HCT116 (cell line): ENCODE results near the gene CFAP99. TPM values are rescaled to one million over a fixed set of nuclear protein-coding genes. Genes with fewer than 3 reads are reported as not detected.

ENCODE experiments used
- ATAC-seq: fragments of 200-7000 bp; cut with Tn5 transposase; 2 replicates; pipeline ENCODE4 v1.9.1; 2020; ENCODE audit warnings: mild to moderate bottlenecking, moderate library complexity
- BruUV-seq: library from RNA; stranded (reverse); fragments of 400-500 nt; replicated peaks from 2 replicates; lab custom pipeline; 2021; lab: Mats Ljungman, UMichigan
- CTCF ChIA-PET: fragments of 300-600 bp; sonication (Branson Sonifier 250); formaldehyde crosslinking; loops from one replicate; lab custom pipeline; 2021; ENCODE audit warnings: antibody characterized with exemption; lab: Charles Lee
- POLR2A ChIA-PET: fragments of 300-600, 350-600 bp; sonication (Branson Sonifier 250); formaldehyde crosslinking; loops from one replicate; lab custom pipeline; 2021; ENCODE audit warnings: antibody characterized with exemption; lab: Charles Lee
- RAD21 ChIA-PET, 2 experiments: fragments of 300-600 bp; sonication (Branson Sonifier 250); formaldehyde crosslinking; loops; one replicate each; lab custom pipeline; 2023; ENCODE audit warnings: low total read pairs in 2 of 2; ENCODE audit not compliant: uncharacterized antibody in 2 of 2, unreplicated experiment in 2 of 2, low non-redundant PET in 1 of 2; lab: Charles Lee
- DNase-seq: peaks from one replicate; pipeline ENCODE4 v3.0.0-alpha.2; 2010; ENCODE audit warnings: low read depth, low spot score
- H2AFZ ChIP-seq: fragments of 200-600 bp; shearing (Covaris generic), sonication (generic); 2 replicates; pipeline ENCODE4 v1.6.1; 2017; ENCODE audit warnings: low read depth, mixed run types, mixed read lengths, antibody characterized with exemption, low read length; ENCODE audit not compliant: poor library complexity, severe bottlenecking
- H3K27ac ChIP-seq: 2 replicates; pipeline ENCODE4 v1.5.1; 2012; ENCODE audit warnings: low read depth, low read length
- H3K27me3 ChIP-seq: fragments of 200-600 bp; sonication (generic); 2 replicates; pipeline ENCODE4 v1.6.1; 2016; ENCODE audit warnings: mixed run types, low read length, mixed read lengths; ENCODE audit not compliant: insufficient read depth
- H3K36me3 ChIP-seq, 2 experiments: fragments of 200-500 bp in 1 of 2; fragments of 200-600 bp in 1 of 2; sonication (Bioruptor generic) in 1 of 2; sonication (generic) in 1 of 2; 2 replicates each; pipeline versions ENCODE4 v1.5.1 to v1.6.1; 2014 to 2016; ENCODE audit warnings: low read length in 2 of 2, inconsistent platforms in 1 of 2, mixed read lengths in 1 of 2, mixed run types in 1 of 2; ENCODE audit not compliant: insufficient read depth in 2 of 2, control insufficient read depth in 1 of 2
- H3K4me1 ChIP-seq, 2 experiments: fragments of 200-600 bp in 1 of 2; sonication (generic) in 1 of 2; 2 replicates each; pipeline versions ENCODE4 v1.5.1 to v1.6.1; 2012 to 2017; ENCODE audit warnings: low read length in 2 of 2, inconsistent platforms in 1 of 2, mild to moderate bottlenecking in 1 of 2, mixed read lengths in 1 of 2, mixed run types in 1 of 2, moderate library complexity in 1 of 2; ENCODE audit not compliant: insufficient read depth in 2 of 2, control insufficient read depth in 1 of 2
- H3K4me2 ChIP-seq: fragments of 200-600 bp; sonication (generic); 2 replicates; pipeline ENCODE4 v1.6.1; 2017; ENCODE audit warnings: mixed run types, low read length, mixed read lengths
- H3K4me3 ChIP-seq, 2 experiments: fragments of 200-600 bp in 1 of 2; sonication (generic) in 1 of 2; replicated peaks in 1 of 2; 2 replicates each; pipeline ENCODE4 v1.5.1; 2011 to 2016; ENCODE audit warnings: low read length in 2 of 2, control low read depth in 1 of 2, low read depth in 1 of 2, mild to moderate bottlenecking in 1 of 2, mixed read lengths in 1 of 2, mixed run types in 1 of 2
- H3K79me2 ChIP-seq: fragments of 200-600 bp; sonication (generic); 2 replicates; pipeline ENCODE4 v1.6.1; 2017; ENCODE audit warnings: mild to moderate bottlenecking, mixed run types, low read length, moderate library complexity, mixed read lengths; ENCODE audit not compliant: insufficient read depth
- H3K9ac ChIP-seq: fragments of 200-600 bp; sonication (generic); 2 replicates; pipeline ENCODE4 v1.6.1; 2016; ENCODE audit warnings: low read length, mixed read lengths
- H3K9me2 ChIP-seq: fragments of 200-600 bp; sonication (generic), shearing (Covaris generic); 2 replicates; pipeline ENCODE4 v1.6.1; 2017; ENCODE audit warnings: mixed run types, mild to moderate bottlenecking, moderate library complexity; ENCODE audit not compliant: insufficient read depth
- H3K9me3 ChIP-seq, 2 experiments: fragments of 200-500 bp in 1 of 2; fragments of 200-600 bp in 1 of 2; sonication (Bioruptor generic) in 1 of 2; sonication (generic) in 1 of 2; 2 replicates each; pipeline ENCODE4 v1.6.1; 2014 to 2017; ENCODE audit warnings: low read length in 2 of 2, mixed read lengths in 2 of 2, inconsistent platforms in 1 of 2, low read depth in 1 of 2, mild to moderate bottlenecking in 1 of 2, mixed run types in 1 of 2, moderate library complexity in 1 of 2; ENCODE audit not compliant: control insufficient read depth in 1 of 2, insufficient read depth in 1 of 2
- H4K20me1 ChIP-seq: fragments of 200-600 bp; sonication (generic), shearing (Covaris generic); 2 replicates; pipeline ENCODE4 v1.6.1; 2017; ENCODE audit warnings: mixed run types, mild to moderate bottlenecking, moderate library complexity; ENCODE audit not compliant: insufficient read depth
- ATF3 ChIP-seq: IDR thresholded peaks from 2 replicates; pipeline ENCODE4 v1.6.1; 2012
- CBX3 ChIP-seq: IDR thresholded peaks from 2 replicates; pipeline ENCODE4 v1.6.1; 2012; ENCODE audit warnings: low read depth
- CEBPB ChIP-seq: IDR thresholded peaks from 2 replicates; pipeline ENCODE4 v1.6.1; 2012; ENCODE audit warnings: low read depth
- ELF1 ChIP-seq: IDR thresholded peaks from 2 replicates; pipeline ENCODE4 v1.6.1; 2012; ENCODE audit warnings: low read depth, borderline replicate concordance
- EZH2 ChIP-seq: fragments of 200-600 bp; sonication (generic); IDR thresholded peaks from 2 replicates; pipeline ENCODE4 v1.6.1; 2017; ENCODE audit warnings: antibody characterized with exemption, mixed run types
- FOSL1 ChIP-seq: IDR thresholded peaks from 2 replicates; pipeline ENCODE4 v1.6.1; 2012; ENCODE audit warnings: low read depth
- POLR2A ChIP-seq: IDR thresholded peaks from 2 replicates; pipeline ENCODE4 v1.7.0; 2011; ENCODE audit warnings: borderline replicate concordance; ENCODE audit not compliant: insufficient read depth, insufficient read length; ENCODE audit errors: extremely low read depth
- POLR2AphosphoS5 ChIP-seq: IDR thresholded peaks from 2 replicates; pipeline ENCODE4 v1.6.1; 2011; ENCODE audit warnings: mild to moderate bottlenecking, low read depth, low read length, moderate library complexity
- REST ChIP-seq: IDR thresholded peaks from 2 replicates; pipeline ENCODE4 v1.6.1; 2012; ENCODE audit warnings: low read depth
- TCF7L2 ChIP-seq: IDR thresholded peaks from 2 replicates; pipeline ENCODE4 v1.7.0; 2011; ENCODE audit warnings: borderline replicate concordance, inconsistent platforms; ENCODE audit not compliant: insufficient read depth, insufficient read length; ENCODE audit errors: extremely low read depth
- YY1 ChIP-seq: IDR thresholded peaks from 2 replicates; pipeline ENCODE4 v1.6.1; 2011; ENCODE audit warnings: low read length, low read depth, moderate library complexity, mild to moderate bottlenecking; ENCODE audit not compliant: insufficient replicate concordance; ENCODE audit errors: extremely low read depth
- ZNF274 ChIP-seq: fragments of 200-500 bp; sonication (Bioruptor generic); IDR thresholded peaks from 2 replicates; pipeline ENCODE4 v1.6.1; 2014; ENCODE audit warnings: mild to moderate bottlenecking, low read depth, low read length, inconsistent platforms
- intact Hi-C: fragments of 100-400 bp; cut with micrococcal nuclease; formaldehyde crosslinking; loops from 2 replicates; pipeline ENCODE4 v1.10.0; 2022
- total RNA-seq: library from RNA; stranded (reverse); gene quantifications from one replicate; pipeline ENCODE4 v1.2.1, GENCODE V29; 2021; ENCODE audit not compliant: unreplicated experiment
- TF ChIP-seq, protein P1 (sequence below), 3 experiments: fragments of 200-600 bp in 1 of 3; sonication (generic) in 1 of 3; IDR thresholded peaks in 2 of 3; conservative IDR thresholded peaks in 1 of 3; 2 replicates each; pipeline ENCODE4 v1.5.1; 2012 to 2017; ENCODE audit warnings: low read depth in 2 of 3, low read length in 2 of 3, antibody characterized with exemption in 1 of 3, borderline replicate concordance in 1 of 3, control low read depth in 1 of 3, mild to moderate bottlenecking in 1 of 3, mixed read lengths in 1 of 3, mixed run types in 1 of 3, moderate library complexity in 1 of 3; ENCODE audit not compliant: insufficient read depth in 1 of 3
- TF ChIP-seq, protein P2 (sequence below): IDR thresholded peaks from 2 replicates; pipeline ENCODE4 v1.6.1; 2012

CFAP99 gene
- total RNA-seq, 1 experiment from 2014 or later, result 0.42 TPM

- ATAC-seq, result no peak
- BruUV-seq, result no TSS peak
- H3K9me3 ChIP-seq, result no peaks in the 10 kb centered on the region
- no peaks in the 10 kb centered on the region for H3K27me3 ChIP-seq
- POLR2A ChIA-PET, result no interaction called here
- H2AFZ ChIP-seq, result no peak overlapping the region
- CTCF ChIA-PET, result no interaction called here
- H3K36me3 ChIP-seq, result no peaks in the 10 kb centered on the region
- no peaks in the 10 kb centered on the region for H3K79me2 ChIP-seq
- no peaks in the 10 kb centered on the region for H3K9me2 ChIP-seq
- H3K27ac ChIP-seq, result no peak overlapping the region
- no peak for DNase-seq
- H3K9ac ChIP-seq, result no peak overlapping the region
- no peak overlapping the region for H3K4me3 ChIP-seq
- H3K4me1 ChIP-seq, result no peaks in the 10 kb centered on the region
- RAD21 ChIA-PET, result no interaction called here
- intact Hi-C loops, result no loop called here
- H4K20me1 ChIP-seq, result no peaks in the 10 kb centered on the region
- H3K4me2 ChIP-seq, result no peak overlapping the region
- TF ChIP-seq CEBPB (no peak), TCF7L2 (no peak), EZH2 (no peak), ELF1 (no peak), ATF3 (no peak), REST (no peak), FOSL1 (no peak), POLR2A (no peak), YY1 (no peak), ZNF274 (no peak), CBX3 (no peak), POLR2AphosphoS5 (no peak)
- TF ChIP-seq, protein P1, sequence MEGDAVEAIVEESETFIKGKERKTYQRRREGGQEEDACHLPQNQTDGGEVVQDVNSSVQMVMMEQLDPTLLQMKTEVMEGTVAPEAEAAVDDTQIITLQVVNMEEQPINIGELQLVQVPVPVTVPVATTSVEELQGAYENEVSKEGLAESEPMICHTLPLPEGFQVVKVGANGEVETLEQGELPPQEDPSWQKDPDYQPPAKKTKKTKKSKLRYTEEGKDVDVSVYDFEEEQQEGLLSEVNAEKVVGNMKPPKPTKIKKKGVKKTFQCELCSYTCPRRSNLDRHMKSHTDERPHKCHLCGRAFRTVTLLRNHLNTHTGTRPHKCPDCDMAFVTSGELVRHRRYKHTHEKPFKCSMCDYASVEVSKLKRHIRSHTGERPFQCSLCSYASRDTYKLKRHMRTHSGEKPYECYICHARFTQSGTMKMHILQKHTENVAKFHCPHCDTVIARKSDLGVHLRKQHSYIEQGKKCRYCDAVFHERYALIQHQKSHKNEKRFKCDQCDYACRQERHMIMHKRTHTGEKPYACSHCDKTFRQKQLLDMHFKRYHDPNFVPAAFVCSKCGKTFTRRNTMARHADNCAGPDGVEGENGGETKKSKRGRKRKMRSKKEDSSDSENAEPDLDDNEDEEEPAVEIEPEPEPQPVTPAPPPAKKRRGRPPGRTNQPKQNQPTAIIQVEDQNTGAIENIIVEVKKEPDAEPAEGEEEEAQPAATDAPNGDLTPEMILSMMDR (IDR thresholded peaks at IDR 0.05 in 2 of 3, conservative IDR thresholded peaks at IDR 0.05 in 1 of 3; ENCODE audit: borderline replicate concordance in 1 of 3, insufficient read depth in 1 of 3, low read depth in 2 of 3, low read length in 2 of 3), result no peak
- TF ChIP-seq, protein P2, sequence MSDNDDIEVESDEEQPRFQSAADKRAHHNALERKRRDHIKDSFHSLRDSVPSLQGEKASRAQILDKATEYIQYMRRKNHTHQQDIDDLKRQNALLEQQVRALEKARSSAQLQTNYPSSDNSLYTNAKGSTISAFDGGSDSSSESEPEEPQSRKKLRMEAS, result no peak
Measured at GRCh38 chr4:2386717-2387116, 32.0 kb upstream of the CFAP99 start.
